ENCODE data around the gene PLB1. TPM values are rescaled to one million over a fixed set of nuclear protein-coding genes. Genes with fewer than 3 reads are reported as not detected.

PLB1 gene
- total RNA-seq, 1 experiment from 2014 or later: not detected

- Histone ChIP-seq H3K36me3 (replicated peaks; ENCODE audit: control insufficient read depth, insufficient read depth, low read length) (no peaks in the 10 kb centered on the region), H3K27me3 (ENCODE audit: control insufficient read depth, insufficient read depth, low read length) (no peaks in the 10 kb centered on the region), H3K4me3 (ENCODE audit: insufficient read depth, low read depth, low read length) (no peak overlapping the region)
- DNase-seq: no peak
Observed at GRCh38 chr2:28649481-28650265, 153.8 kb downstream of the PLB1 start.

GRCh38 chr2:28650266-28650584 lies 154.4 kb downstream of the PLB1 start:
- DNase-seq: no peak
- Histone ChIP-seq H3K4me3 (ENCODE audit: insufficient read depth, low read depth, low read length) (no peak overlapping the region), H3K27me3 (ENCODE audit: control insufficient read depth, insufficient read depth, low read length) (no peaks in the 10 kb centered on the region), H3K36me3 (replicated peaks; ENCODE audit: control insufficient read depth, insufficient read depth, low read length) (no peaks in the 10 kb centered on the region)

- DNase-seq: no peak
- H3K4me3 ChIP-seq (ENCODE audit: insufficient read depth, low read depth, low read length): no peak overlapping the region
- no peaks in the 10 kb centered on the region for H3K36me3 ChIP-seq (replicated peaks; ENCODE audit: control insufficient read depth, insufficient read depth, low read length)
- H3K27me3 ChIP-seq (ENCODE audit: control insufficient read depth, insufficient read depth, low read length): no peaks in the 10 kb centered on the region
Observed at GRCh38 chr2:28652217-28652616, 156.4 kb downstream of the PLB1 start.

DNA sequence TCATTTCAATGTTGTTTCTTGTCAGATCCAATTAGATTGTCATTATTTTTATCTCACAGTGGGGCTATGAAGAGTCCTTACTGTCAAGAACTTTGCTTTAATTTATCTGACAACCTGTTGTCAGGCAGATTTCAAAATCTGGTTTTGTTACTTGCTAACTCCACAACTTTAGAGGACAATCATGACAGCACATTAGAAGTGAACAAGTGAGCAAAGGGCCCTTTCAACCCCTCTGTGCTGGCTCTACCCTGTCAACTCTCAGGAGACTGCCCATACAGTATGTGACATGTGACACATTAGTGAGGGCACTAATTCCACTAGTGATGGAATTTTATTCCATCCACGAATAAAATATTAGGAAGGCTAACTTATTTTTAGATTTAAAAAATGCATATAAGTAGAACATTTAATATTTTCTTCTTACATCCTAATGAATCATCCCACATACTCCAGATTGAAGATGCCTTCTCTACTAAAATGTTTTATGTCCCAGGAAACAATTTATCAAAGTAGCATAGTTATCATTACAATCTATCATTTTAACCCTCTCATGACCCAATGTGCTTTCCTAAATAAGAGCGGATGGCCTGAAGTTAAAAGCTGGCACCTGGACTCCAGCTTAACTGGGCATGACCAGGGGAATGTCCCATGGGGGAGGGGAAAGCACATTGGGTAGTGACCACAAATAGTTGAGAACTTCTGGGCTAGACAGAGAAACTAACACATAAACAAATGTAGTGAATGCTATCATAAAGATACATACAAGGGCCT lies 158.2 kb downstream of the PLB1 start:
- no peak overlapping the region for H3K4me3 ChIP-seq (ENCODE audit: insufficient read depth, low read depth, low read length)
- no peak for DNase-seq
- H3K36me3 ChIP-seq (replicated peaks; ENCODE audit: control insufficient read depth, insufficient read depth, low read length): no peaks in the 10 kb centered on the region
- no peaks in the 10 kb centered on the region for H3K27me3 ChIP-seq (ENCODE audit: control insufficient read depth, insufficient read depth, low read length)

DNA sequence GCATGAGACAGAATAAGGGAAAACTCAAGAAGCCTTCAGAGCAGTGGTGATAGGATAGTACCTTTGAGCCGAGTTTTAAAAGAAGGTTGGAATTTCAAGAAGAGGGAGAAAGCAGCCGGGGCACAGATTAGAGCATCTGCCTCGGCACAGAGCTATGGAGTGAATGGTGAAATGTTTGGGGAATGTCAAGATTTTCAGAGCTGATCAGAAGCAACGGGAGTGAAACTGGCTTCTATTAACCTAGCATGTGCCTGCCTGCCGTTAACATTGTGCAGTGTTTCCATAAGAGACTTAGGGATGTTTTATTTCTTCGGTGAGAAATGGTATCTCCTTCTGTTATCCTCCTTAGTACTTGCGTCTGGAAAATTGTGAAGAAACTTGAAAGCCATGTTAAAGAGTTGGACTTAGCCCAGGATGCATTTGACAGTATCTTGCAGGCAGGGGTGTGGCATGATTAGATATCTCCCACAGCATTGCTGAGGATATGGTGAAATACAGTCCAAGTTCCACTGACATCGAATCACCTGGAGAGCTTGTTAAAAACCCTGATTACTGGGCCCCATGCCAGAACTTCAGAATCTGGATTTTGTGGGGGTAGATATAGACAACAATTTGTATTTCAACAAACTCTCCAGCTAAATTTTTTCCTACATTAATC lies 158.9 kb downstream of the PLB1 start:
- no peaks in the 10 kb centered on the region for H3K27me3 ChIP-seq (ENCODE audit: control insufficient read depth, insufficient read depth, low read length)
- no peaks in the 10 kb centered on the region for H3K36me3 ChIP-seq (replicated peaks; ENCODE audit: control insufficient read depth, insufficient read depth, low read length)
- H3K4me3 ChIP-seq (ENCODE audit: insufficient read depth, low read depth, low read length): no peak overlapping the region
- DNase-seq: no peak

DNA sequence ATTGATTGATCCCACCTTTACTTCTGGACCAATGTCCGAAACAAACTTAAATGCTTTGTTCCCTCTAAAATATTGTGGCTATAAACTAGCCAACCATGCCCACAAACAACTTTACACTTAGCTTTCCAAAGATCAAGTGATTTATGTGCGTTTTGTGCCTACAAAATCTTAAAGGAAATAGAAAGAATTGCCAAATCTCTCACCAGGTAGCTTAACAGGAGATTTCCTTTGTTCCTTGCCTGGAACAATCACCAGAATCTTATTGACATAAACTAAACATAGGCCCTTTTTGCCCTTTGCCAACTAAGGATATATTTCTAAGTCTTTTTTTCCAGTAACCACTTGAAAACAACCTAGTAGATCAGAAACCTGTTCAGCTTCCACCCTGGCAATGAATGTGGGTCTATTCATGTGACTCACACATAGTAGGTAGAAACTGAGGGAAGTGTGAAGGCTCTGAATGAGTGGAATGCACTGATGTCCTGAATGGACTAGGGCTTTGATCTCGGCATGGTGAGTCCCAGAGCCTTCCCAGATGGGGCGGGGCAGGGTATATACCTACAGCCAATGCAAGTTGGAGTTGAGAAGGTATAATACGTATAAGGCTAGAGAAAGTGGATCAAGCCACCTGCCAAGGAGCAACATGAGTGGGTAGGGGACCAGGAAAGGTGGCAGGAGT lies 161.2 kb downstream of the PLB1 start:
- DNase-seq: no peak
- H3K4me3 ChIP-seq (ENCODE audit: insufficient read depth, low read depth, low read length): no peak overlapping the region
- H3K36me3 ChIP-seq (replicated peaks; ENCODE audit: control insufficient read depth, insufficient read depth, low read length): no peaks in the 10 kb centered on the region
- no peaks in the 10 kb centered on the region for H3K27me3 ChIP-seq (ENCODE audit: control insufficient read depth, insufficient read depth, low read length)

DNA sequence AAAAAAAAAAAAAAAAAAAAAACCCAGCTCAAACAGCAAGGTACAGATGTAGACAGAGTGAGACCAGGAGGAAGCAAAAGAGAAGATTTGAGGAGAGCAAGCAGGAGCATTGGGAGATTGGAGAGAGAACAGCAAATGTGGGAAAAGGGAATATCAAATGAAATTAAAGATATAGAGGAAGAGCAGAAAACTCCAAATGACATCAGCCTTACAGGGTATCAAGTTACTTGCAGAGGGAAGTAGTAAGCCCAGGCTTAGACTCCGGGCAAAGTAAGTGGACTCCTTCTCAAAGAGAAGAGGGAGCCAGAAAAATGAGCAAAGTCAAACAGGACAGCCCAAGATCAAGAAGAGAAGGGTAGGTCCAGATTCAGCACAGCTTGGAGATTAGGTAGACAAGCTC lies 162.5 kb downstream of the PLB1 start:
- no peak overlapping the region for H3K4me3 ChIP-seq (ENCODE audit: insufficient read depth, low read depth, low read length)
- no peak for DNase-seq
- H3K27me3 ChIP-seq (ENCODE audit: control insufficient read depth, insufficient read depth, low read length): no peaks in the 10 kb centered on the region
- H3K36me3 ChIP-seq (replicated peaks; ENCODE audit: control insufficient read depth, insufficient read depth, low read length): no peaks in the 10 kb centered on the region

DNA sequence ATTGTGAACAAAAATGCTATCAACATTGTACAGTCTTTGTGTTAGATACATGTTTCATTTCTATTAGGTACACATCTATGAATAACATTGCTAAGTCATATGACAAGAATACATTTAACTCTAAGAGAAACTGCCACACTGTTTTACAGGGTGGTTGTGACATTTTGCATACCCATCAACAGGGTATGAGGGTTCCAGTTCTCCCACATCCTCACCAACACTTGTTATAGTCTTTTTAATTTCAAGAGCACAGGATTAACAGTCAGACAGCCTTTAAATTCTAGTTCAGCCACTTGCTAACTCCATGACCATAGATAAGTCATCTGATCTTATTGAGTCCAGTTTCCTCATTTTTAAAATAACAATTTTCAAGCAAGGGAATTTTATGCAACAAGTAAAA lies 163.3 kb downstream of the PLB1 start:
- H3K27me3 ChIP-seq (ENCODE audit: control insufficient read depth, insufficient read depth, low read length): no peaks in the 10 kb centered on the region
- H3K36me3 ChIP-seq (replicated peaks; ENCODE audit: control insufficient read depth, insufficient read depth, low read length): no peaks in the 10 kb centered on the region
- H3K4me3 ChIP-seq (ENCODE audit: insufficient read depth, low read depth, low read length): no peak overlapping the region
- no peak for DNase-seq

GRCh38 chr2:28661589-28662001 lies 165.7 kb downstream of the PLB1 start:
- no peak for DNase-seq

GRCh38 chr2:28662044-28662443 lies 166.2 kb downstream of the PLB1 start:
- no peak for DNase-seq
- H3K27me3 ChIP-seq (ENCODE audit: control insufficient read depth, insufficient read depth, low read length): no peaks in the 10 kb centered on the region

More at GRCh38 chr2:28661589-28662001, 165.7 kb downstream of the PLB1 start:
- Histone ChIP-seq H3K27me3 (ENCODE audit: control insufficient read depth, insufficient read depth, low read length) (no peaks in the 10 kb centered on the region), H3K36me3 (replicated peaks; ENCODE audit: control insufficient read depth, insufficient read depth, low read length) (no peaks in the 10 kb centered on the region), H3K4me3 (ENCODE audit: insufficient read depth, low read depth, low read length) (no peak overlapping the region)

GRCh38 chr2:28662468-28663181 lies 166.8 kb downstream of the PLB1 start:
- Histone ChIP-seq H3K4me3 (ENCODE audit: insufficient read depth, low read depth, low read length) (no peak overlapping the region), H3K27me3 (ENCODE audit: control insufficient read depth, insufficient read depth, low read length) (no peaks in the 10 kb centered on the region), H3K36me3 (replicated peaks; ENCODE audit: control insufficient read depth, insufficient read depth, low read length) (no peaks in the 10 kb centered on the region)
- no peak for DNase-seq

More at GRCh38 chr2:28662044-28662443, 166.2 kb downstream of the PLB1 start:
- Histone ChIP-seq H3K36me3 (replicated peaks; ENCODE audit: control insufficient read depth, insufficient read depth, low read length) (no peaks in the 10 kb centered on the region), H3K4me3 (ENCODE audit: insufficient read depth, low read depth, low read length) (no peak overlapping the region)

GRCh38 chr2:28663359-28663758 lies 167.5 kb downstream of the PLB1 start:
- no peak for DNase-seq
- no peaks in the 10 kb centered on the region for H3K27me3 ChIP-seq (ENCODE audit: control insufficient read depth, insufficient read depth, low read length)
- no peaks in the 10 kb centered on the region for H3K36me3 ChIP-seq (replicated peaks; ENCODE audit: control insufficient read depth, insufficient read depth, low read length)
- no peak overlapping the region for H3K4me3 ChIP-seq (ENCODE audit: insufficient read depth, low read depth, low read length)

GRCh38 chr2:28664120-28664842 lies 168.4 kb downstream of the PLB1 start:
- Histone ChIP-seq H3K27me3 (ENCODE audit: control insufficient read depth, insufficient read depth, low read length) (no peaks in the 10 kb centered on the region), H3K4me3 (ENCODE audit: insufficient read depth, low read depth, low read length) (no peak overlapping the region), H3K36me3 (replicated peaks; ENCODE audit: control insufficient read depth, insufficient read depth, low read length) (no peaks in the 10 kb centered on the region)
- DNase-seq: no peak

Measured in H7 (cell line).